Fibroblast of peridontal ligament (primary cell): ENCODE data around the gene FBXO34.
"Not testable (repeated sequence)": the region's sequence is repeated elsewhere in the genome, so short reads cannot be mapped to it uniquely, and the experiment has no call there.

ENCODE experiments used
- DNase-seq: peaks from one replicate; pipeline ENCODE4 v3.0.0-alpha.2; 2010; ENCODE audit errors: extremely low read depth

FBXO34 gene

DNA sequence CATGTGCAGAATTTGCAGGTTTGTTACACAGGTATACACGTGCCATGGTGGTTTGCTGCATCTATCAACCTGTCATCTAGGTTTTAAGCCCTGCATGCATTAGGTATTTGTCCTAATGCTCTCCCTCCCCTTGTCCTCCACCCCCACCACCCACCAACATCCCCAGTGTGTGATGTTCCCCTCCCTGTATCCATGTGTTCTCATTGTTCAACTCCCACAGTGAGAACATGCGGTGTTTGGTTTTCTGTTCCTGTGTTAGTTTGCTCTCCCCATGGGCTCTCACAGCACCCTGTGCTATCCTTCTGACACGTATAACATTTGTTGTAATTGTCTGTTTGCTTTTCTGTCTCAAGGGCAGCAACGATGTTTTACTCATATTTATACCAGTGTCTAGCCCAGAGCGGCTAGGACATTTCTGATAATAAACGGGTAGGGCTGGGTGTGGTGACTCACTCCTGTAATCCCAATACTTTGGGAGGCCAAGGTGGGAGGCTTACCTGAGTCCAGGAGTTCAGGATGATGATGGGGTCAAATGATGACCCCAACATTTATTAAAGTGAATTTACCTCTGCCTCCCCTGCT is 73.5 kb downstream of the FBXO34 start:
- not testable (repeated sequence) for DNase-seq

DNA sequence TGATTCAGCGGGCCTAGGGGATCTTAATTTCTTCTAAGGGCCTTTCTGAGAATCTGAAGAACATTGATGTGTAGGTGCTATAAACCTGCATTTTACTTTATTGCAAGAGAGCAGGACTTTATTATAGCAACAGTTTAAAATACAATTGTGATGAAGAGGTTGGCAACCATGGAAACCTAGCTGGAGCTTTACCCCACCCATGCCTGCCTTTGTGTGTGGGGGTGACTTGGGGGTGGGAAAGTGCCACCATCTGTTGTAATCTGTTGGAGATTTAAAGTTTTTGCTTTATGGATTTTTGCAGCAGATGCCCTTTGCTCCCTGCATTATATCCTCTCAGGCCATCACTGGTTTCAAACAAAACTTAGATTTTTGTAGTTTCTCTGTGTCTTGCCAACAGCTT is 75.8 kb downstream of the FBXO34 start:
- DNase-seq = no peak

DNA sequence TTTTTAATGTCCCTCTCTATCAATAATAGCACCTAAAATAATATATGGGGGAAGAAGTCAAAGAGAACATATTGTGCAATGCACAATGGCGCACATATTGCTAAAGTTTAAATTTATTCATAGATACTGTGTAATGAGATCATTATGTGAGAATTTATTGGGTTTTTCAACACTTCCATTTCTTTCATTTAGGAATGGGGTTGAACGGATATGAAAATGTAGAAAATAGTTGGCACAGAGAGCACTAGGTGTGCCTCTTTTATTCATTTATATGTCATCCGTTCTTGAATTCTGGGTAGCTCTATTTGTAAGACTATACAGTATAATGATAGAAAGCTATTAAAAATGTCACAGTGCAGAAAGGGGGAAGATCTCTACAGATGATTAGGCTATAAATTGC is 76.5 kb downstream of the FBXO34 start:
- no peak for DNase-seq

DNA sequence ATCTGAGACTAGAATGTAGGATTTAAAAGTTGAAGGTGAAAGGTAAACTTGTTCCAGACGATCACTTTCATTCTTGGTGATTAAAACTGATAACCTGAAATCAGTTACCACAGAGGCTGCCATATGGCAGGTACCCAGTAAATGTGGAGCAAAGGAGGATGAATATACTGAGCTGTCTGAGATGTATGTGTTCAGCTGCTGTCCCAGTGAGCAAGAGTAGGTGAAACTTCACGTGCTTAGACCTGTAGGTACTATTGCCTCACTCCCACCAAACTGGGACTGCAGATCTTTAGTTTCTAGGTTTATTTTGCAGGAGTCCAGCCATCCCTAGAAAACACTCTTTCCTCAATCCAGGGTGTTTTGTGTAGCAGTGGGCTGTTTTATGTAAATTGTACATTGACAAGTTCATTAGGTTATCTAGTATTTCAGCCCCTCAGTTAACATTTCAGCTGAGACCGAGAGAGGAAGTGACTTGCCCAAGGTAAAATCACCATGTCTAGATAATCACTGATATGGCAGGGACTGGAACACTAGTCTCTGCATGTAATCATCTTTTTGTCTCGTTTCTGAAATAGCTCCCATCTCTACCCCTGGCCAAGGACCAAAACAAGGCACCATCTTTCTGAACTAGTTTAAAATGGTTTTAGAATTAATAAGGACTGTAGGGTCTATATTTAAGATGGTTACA is 77.7 kb downstream of the FBXO34 start:
- DNase-seq = no peak

DNA sequence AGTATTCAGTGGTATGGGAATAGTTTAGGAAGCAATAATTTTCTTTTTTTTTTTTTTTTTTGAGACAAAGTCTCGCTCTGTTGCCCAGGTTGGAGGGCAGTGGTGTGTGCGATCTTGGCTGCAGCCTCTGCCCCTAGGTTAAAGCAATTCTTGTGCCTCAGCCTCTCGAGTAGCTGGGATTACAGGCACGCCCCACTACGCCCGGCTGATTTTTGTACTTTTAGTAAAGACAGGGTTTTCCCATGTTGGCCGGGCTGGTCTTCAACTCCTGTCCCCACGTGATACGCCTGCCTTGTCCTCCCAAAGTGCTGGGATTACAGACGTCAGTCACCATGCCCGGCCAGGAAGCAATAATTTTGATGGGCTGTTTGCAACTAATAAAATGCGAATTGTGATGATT is 78.3 kb downstream of the FBXO34 start:
- no peak for DNase-seq

DNA sequence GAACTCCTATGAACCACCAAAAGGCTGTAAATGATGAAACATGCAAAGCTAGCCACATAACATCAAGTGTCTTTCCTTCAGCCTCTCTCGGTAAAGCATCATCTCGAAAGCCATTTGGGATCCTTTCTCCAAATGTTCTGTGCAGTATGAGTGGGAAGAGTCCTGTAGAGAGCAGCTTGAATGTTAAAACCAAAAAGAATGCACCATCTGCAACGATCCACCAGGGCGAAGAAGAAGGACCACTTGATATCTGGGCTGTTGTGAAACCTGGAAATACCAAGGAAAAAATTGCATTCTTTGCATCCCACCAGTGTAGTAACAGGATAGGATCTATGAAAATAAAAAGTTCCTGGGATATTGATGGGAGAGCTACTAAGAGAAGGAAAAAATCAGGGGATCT is 79.2 kb downstream of the FBXO34 start:
- DNase-seq = no peak

DNA sequence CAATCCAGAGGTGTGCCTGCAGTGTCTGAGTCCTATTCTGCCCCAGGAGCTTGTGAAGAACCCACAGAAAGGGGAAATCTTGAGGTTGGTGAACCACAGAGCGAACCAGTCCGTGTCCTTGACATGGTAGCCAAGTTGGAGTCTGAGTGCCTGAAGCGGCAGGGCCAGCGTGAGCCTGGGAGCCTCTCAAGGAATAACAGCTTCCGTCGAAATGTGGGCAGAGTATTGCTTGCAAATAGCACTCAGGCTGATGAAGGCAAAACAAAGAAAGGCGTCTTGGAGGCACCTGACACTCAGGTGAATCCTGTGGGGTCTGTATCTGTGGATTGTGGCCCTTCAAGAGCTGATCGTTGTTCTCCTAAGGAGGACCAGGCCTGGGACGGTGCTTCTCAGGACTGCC is 79.9 kb downstream of the FBXO34 start:
- DNase-seq = no peak

DNA sequence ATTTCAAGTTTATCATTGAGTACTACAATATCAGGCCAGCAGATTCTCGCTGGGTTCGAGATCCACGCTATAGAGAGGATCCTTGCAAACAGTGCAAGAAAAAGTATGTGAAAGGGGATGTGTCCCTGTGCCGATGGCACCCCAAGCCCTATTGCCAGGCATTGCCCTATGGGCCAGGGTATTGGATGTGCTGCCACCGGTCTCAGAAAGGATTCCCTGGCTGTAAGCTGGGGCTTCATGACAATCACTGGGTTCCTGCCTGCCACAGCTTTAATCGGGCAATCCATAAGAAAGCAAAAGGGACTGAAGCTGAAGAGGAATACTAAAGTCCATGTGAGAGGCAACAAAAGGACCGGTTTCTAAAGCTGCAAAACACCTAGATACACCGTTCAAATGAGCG is 81.0 kb downstream of the FBXO34 start:
- DNase-seq = no peak

DNA sequence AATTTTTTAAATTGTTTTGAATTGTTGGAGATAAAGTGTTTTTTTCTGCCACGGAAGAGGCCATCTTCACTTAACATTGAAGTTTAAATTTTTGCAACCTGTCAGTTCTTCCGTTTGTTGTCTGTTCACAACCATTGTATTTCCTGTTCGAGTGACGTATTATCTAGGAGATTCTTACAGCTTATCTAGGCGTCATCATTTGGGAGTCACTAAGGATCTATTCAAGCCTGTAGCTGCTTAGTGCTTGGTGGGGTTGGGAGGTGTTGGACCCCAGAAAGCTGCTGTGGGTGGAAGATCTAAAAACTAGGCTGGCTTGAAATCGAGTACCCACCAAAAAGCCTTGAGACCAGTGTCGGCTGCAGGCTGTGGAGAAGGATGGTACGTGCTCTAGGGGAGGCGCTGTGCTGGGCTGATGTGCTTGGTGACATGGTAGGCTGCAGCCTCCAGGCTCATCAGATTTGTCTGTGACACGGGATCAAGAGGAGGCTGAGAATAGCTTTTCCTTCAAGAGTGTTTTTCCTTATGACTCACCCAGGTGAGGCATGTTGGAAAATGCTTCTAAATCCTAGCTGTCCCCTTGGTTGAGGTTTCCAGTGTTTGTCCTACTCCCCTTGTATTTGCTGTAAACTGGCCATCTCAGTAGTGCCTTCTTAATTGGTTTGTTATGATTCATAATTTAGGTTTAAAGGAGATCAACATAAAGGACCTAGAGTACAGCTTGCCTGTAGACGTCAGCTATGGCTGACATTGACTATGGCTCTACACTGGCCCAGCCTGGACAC is 82.7 kb downstream of the FBXO34 start:
- DNase-seq = no peak

DNA sequence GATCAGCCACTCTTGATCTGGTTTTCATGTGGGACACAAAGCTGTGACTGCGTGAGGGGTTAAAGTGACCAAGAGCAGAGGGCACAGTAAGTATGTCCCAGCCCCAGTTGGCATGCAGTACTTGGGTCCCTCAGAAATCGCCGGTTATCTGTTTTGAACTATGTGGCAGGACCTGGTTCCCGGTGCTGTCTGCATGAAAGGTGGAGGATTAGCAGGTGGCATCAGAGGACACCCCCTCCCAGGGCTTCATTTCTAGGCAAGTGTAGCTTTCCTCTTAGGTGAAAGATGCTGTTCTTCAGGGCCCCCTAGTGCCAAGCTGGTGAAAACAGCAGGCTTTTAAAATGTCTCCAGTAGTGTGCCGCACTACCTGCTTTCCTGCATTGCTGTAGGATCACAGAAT is 83.3 kb downstream of the FBXO34 start:
- DNase-seq = peak; percentile 50

DNA sequence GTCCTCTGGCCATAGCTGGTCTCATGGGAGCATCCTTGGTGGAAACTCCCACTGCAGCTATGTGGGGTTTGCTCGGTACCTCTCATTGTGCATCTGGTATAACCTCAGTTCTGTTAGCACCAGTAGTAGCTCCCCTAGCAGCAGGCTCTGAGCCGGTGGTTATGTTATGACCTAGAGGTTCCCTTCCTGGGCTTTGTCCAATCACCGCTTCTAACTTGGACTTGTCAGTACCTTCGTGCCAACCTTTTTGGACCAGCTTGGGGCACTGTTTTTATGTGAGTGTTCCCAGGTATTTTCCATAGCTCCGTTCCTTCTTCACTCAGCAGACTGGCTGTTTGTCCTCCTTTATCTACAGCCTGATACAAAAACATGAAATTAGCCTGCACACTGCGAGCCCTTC is 84.7 kb downstream of the FBXO34 start:
- no peak for DNase-seq

DNA sequence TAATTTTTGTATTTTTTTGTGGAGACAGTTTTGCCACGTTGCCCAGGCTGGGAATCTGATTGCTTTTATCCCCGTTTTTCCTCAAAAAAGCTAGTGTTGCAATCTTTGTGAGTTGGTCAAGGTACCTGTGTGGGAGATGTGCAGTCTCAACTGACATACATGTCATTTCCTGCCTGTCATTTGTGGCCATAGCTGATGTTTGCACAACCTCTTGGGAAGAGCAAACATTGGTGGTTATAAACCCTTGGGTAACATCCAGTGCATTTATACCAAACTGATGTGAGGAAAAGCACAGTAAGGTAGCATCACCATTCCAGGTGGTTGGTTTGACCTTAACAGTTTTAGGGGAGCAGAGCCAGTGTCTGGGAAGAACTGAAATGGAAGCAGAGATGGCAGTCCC is 85.7 kb downstream of the FBXO34 start:
- no peak for DNase-seq

DNA sequence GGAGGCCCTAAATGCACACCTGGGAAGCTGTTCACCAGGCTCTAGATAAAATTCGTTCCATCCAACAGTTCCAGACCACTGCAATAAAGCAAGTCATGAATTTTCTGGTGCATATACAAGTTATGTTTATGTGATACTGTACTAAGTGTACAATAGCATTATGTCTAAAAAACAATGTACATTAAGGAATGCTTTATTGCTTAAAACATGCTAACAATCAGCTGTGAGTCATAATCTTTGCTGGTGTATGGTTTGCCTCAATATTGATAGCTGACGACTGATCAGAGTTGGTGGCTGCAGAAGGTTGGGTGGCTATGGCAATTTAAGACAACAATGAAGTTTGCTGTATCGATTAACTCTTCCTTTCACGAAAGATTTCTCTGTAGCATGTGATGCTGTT is 88.1 kb downstream of the FBXO34 start:
- no peak for DNase-seq

DNA sequence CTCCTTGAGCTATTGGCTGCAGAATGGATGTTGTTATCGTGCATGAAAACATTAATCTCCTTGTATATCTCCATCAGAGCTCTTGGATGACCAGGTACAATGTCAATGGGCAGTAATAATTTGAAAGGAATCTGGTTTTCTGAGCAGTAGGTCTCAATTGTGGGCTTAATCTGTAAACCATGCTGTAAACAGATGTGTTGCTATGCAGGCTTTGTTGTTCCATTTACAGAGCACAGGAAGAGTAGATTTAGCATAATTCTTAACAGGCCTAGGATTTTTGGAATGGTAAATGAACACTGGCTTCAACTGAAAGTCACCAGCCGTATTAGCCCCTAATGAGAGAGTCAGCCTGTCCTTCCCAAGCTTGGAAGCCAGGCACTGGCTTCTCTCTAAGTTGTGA is 90.0 kb downstream of the FBXO34 start:
- DNase-seq = peak; percentile 42

DNA sequence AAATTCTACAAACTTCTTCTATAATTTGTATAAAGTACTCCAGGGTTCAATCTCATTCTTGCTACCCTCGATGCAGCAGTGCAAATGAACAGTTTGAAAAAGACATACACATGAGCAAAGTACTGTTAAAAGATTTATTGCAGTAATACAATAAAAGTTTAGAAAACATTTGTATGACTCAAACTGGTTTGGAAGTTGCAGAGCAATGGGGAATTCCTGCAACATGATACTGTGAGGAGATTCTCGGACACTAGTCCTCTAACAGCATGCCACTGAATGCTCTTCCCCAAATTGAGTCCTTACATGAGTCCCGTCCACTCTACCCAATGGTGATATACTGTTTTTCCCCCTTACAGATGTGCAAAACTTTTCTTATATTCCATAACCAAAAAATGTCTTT is 95.0 kb downstream of the FBXO34 start:
- DNase-seq = peak; percentile 78

DNA sequence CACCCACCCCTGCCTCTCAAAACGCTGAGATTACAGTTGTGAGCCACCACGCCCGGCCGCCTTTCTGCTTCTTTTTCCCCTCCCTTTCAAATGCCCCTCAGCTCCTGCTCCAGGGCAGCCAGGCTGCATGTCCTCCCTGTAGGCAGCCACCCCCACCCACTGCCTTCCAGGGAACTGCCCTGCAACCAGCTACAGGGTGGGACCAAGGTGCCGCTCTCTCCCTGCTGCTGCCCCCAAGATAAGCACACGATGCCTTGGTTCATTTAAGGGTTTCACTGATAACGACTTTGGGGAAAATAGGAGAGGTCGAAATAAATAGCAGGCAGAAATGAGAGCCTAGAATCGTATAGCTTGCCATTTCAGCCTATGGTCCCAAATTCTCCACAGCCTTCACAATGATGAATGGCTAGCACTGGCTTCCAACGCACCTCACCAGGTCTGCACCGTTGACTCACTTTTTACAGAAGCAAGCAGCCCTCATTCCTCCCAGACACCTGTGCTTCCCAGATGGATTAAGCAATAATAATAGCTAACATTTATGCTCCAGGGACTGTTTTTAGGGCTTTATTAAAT is 99.7 kb downstream of the FBXO34 start:
- no peak for DNase-seq

DNA sequence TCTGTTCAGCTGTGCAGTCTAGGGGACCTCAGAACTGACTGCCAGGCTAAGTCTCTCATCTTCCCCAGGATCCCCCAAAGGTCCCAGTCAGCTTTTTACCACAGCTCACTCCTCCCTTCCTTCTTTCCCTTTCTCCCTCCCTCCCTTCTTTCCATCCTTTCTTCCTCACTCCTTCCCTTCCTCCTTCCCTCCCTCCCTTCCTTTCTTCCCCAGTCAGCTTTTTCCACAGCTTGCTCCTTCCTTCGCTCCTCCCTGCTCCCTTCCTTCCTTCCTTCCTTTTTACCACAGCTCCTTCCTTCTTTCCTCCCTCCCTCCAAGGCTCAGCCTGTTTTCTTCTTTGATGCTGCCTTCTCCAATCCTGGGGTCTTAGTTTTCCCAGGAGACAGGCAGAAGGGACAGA is 101.2 kb downstream of the FBXO34 start:
- no peak for DNase-seq

DNA sequence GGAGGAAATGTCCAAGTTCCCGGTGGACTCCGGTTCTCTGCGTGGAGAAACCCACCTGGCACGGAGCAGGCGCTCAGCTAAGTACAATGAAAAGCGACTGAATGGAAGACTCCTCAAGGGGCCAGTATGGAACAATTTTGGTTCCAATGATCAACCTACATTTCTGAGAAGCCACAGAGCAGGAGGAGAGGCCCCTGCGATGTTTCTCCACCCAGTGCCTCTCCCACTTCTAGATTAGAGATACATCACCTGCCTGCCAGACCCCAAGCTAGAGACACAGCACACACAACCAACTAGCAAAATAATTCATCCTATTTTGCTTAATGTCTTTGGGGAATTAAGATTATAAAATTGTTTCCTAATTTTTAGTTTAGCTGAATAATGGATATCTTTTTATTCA is 101.6 kb downstream of the FBXO34 start:
- no peak for DNase-seq

DNA sequence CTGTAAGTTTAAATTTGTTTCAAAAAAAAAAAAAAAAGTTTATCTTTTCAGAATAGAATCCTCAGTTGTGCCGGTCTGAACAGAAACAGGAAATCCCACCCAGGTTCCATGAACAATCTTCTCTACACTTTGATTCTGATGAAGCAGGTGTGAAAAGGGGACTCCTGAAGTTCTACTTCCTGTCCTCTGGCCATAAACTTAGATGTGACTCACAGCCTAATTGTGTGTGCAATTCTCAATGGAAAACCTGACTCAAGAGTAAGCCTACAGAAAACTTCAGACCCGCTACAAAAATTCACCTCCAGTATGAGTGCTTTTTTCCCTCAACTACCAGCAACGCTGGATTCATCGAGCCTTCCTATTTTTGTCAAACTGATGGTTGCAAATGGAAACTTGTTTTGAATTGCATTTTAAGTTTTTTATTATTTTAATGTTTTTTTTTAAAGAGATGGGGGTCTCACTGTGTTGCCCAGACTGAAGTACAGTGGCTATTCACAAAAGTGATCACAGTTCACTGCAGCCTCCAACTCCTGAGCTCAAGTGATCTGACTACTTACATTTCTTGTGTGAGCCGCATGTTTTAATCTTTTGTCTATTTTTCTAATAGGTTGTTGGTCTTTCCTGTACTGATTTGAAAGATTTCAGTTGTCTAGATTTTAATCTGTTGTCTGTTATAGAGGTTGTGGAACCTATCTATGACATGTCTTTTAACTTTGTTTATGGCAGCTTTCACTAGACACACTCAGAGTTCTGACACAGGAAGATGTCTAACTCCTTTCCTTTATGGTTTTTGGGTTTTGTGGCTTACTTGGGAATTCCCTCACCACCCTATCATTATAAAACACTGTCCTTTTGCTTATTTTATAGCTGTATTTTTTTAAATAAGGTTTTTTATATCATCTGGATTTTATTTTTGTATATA is 102.8 kb downstream of the FBXO34 start:
- peak; percentile 39 for DNase-seq

DNA sequence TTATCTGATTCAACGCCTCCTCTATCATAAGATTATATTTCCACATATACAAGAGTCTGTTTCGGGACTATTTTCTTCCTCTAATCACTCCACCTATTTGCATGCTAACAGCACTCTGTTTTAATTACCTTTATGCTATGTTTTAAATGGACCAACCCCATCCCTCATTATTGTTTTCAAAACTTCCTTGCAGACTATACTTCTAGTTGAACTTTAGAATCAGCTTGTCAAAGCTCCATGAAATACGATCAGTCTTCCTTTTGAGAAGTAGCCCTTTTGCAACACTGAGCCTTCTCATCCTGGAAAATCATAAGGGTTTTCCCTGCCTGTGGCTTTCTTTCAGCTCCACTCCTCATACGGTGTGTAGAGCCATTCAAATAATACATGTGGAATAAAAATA is 103.5 kb downstream of the FBXO34 start:
- no peak for DNase-seq

DNA sequence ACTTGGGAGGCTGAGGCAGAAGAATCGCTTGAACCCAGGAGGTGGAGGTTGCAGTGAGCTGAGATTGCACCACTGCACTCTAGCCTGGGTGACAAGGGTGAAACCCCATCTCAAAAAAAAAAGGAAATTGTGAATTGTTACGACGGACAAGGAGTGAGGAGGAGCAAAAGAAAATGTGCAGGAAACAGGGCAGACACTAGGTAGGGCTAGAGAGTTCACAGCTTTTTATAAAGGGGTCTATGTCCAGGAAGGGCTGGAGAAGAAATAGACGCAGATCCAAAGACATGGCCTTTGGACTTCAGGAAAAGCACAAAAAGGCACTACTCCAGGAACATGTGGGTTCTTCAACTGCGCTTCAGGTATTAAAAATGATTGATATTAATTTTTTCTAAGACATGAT is 106.0 kb downstream of the FBXO34 start:
- DNase-seq = no peak

DNA sequence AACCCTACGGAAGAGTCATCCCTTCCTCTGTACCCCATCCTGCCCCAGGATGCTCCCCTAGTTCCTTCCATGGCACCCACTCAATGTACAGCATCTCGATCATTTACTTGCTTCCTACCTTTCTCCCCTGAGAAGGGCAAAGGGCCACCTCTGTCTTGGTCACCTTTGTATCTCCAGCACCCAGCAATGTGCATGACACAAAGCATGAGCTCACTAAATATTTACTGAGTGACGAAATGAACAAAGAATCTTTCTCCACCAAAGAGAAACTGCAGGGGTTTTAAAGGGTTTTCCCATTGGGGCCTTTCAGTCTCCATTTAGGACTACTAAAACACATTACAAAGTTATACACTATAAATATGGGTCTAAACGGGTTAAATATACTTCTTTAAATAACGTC is 109.8 kb downstream of the FBXO34 start:
- DNase-seq = no peak
